ENCODE data around the gene PON3. TPM values are rescaled to one million over a fixed set of nuclear protein-coding genes. Genes with fewer than 3 reads are reported as not detected.

PON3 gene
- total RNA-seq, 2 donors from 2014 or later, result 3.0 to 3.5 TPM

GRCh38 chr7:95330204-95330960 is 65.8 kb downstream of the PON3 start:
- H3K36me3 ChIP-seq, result no peaks in the 10 kb centered on the region
- no peak overlapping the region for H3K9ac ChIP-seq (ENCODE audit: low read depth in 2 of 2, low read length in 2 of 2)
- no peak for DNase-seq
- no peak for TF ChIP-seq CTCF (IDR thresholded peaks at IDR 0.05)
- H3K9me3 ChIP-seq, result no peaks in the 10 kb centered on the region
- H3K4me3 ChIP-seq, result no peak overlapping the region
- no peaks in the 10 kb centered on the region for H3K4me1 ChIP-seq
- H3K27ac ChIP-seq, result no peak overlapping the region
- H3K27me3 ChIP-seq, result no peaks in the 10 kb centered on the region
- intact Hi-C loops (cut with DNase I), result no loop called here

- DNase-seq, result no peak
- no peak overlapping the region for H3K27ac ChIP-seq
- H3K27me3 ChIP-seq, result no peaks in the 10 kb centered on the region
- no peak overlapping the region for H3K9ac ChIP-seq (ENCODE audit: low read depth in 2 of 2, low read length in 2 of 2)
- no peak for TF ChIP-seq CTCF (IDR thresholded peaks at IDR 0.05)
- no peaks in the 10 kb centered on the region for H3K36me3 ChIP-seq
- intact Hi-C loops (cut with DNase I), result no loop called here
- no peaks in the 10 kb centered on the region for H3K4me1 ChIP-seq
- H3K4me3 ChIP-seq, result no peak overlapping the region
- H3K9me3 ChIP-seq, result no peaks in the 10 kb centered on the region
Measured at GRCh38 chr7:95327356-95327755, 68.8 kb downstream of the PON3 start.

GRCh38 chr7:95324431-95324830 is 71.7 kb downstream of the PON3 start, which contains the start of gene PON1:
PON1 (minus strand) TSS chr7:95324532; CDS start chr7:95324475, 57 bp downstream.
- no peak within 1 kb of the TSS for H3K4me3 ChIP-seq
- no peak within 1 kb of the TSS for H3K27ac ChIP-seq
- H3K9me3 ChIP-seq, result no peaks in the 10 kb centered on the region
- no peak for DNase-seq
- H3K36me3 ChIP-seq, result no peaks in the 10 kb centered on the region
- intact Hi-C loops (cut with DNase I), result no loop called here
- no peaks in the 10 kb centered on the region for H3K27me3 ChIP-seq
- no peaks in the 10 kb centered on the region for H3K4me1 ChIP-seq
- TF ChIP-seq CTCF (IDR thresholded peaks at IDR 0.05), result no peak
- no peak within 1 kb of the TSS for H3K9ac ChIP-seq (ENCODE audit: low read depth in 2 of 2, low read length in 2 of 2)

GRCh38 chr7:95323410-95324129 is 72.6 kb downstream of the PON3 start:
- DNase-seq, result no peak
- no peaks in the 10 kb centered on the region for H3K36me3 ChIP-seq
- H3K27me3 ChIP-seq, result no peaks in the 10 kb centered on the region
- no peaks in the 10 kb centered on the region for H3K4me1 ChIP-seq
- intact Hi-C loops (cut with DNase I), result no loop called here
- H3K27ac ChIP-seq, result no peak overlapping the region
- no peak for TF ChIP-seq CTCF (IDR thresholded peaks at IDR 0.05)
- no peak overlapping the region for H3K9ac ChIP-seq (ENCODE audit: low read depth in 2 of 2, low read length in 2 of 2)
- H3K9me3 ChIP-seq, result no peaks in the 10 kb centered on the region
- H3K4me3 ChIP-seq, result no peak overlapping the region

- no peaks in the 10 kb centered on the region for H3K27me3 ChIP-seq
- H3K27ac ChIP-seq, result no peak overlapping the region
- no peak for DNase-seq
- no peak overlapping the region for H3K4me3 ChIP-seq
- H3K9ac ChIP-seq (ENCODE audit: low read depth in 2 of 2, low read length in 2 of 2), result no peak overlapping the region
- no peaks in the 10 kb centered on the region for H3K36me3 ChIP-seq
- intact Hi-C loops (cut with DNase I), result no loop called here
- no peaks in the 10 kb centered on the region for H3K4me1 ChIP-seq
- H3K9me3 ChIP-seq, result no peaks in the 10 kb centered on the region
- no peak for TF ChIP-seq CTCF (IDR thresholded peaks at IDR 0.05)
Measured at GRCh38 chr7:95322854-95323253, 73.3 kb downstream of the PON3 start.

All from colonic mucosa (tissue), 4 donors.